ENCODE results near the gene NLRP3.
"Not testable (repeated sequence)": the region's sequence is repeated elsewhere in the genome, so short reads cannot be mapped to it uniquely, and the experiment has no call there.

Gene NLRP3

DNA sequence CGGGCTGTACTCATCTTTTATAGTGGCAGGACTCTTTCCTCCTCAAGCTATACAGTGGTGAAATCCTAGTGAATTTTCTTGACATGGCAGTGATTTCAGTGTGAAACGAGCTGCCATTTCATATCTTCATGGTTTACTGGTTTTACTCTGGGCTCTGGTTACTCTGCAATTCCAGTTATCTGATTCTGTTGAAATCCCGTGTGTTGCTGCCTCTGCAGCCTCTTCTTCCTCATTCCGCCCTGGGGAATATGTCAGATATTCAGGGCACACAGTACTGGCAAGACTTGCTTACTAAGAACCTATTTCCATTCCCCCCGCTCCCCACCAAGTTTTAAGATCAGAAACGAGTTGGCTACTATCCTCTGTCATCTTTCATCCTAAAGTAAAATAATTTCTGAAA is 49.8 kb downstream of the NLRP3 start:
- in situ Hi-C loops (cut with HindIII; ENCODE audit: low sequenced_read_pairs) = no loop called here

DNA sequence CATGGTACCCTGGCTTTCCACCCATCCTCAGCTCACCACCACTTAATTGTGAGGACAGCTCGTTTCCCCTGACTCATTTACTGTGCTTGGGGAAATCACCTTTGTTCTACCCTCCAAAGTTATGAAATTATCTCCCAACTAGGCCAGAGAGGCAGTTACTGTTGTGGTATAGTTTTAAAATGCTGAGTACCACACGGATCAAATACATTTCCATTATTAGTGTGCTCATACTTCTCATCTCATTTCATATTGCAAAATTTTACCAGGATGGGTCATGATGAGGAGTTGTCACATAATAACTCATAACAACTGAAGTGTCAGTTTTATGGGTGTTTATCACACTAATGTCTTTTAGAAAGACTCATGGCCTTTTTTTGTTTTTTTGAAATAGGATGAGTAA is 51.2 kb downstream of the NLRP3 start:
- in situ Hi-C loops (cut with HindIII; ENCODE audit: low sequenced_read_pairs) = no loop called here

GRCh38 chr1:247468481-247469140 is 52.6 kb downstream of the NLRP3 start:
- in situ Hi-C loops (cut with HindIII; ENCODE audit: low sequenced_read_pairs) = no loop called here

DNA sequence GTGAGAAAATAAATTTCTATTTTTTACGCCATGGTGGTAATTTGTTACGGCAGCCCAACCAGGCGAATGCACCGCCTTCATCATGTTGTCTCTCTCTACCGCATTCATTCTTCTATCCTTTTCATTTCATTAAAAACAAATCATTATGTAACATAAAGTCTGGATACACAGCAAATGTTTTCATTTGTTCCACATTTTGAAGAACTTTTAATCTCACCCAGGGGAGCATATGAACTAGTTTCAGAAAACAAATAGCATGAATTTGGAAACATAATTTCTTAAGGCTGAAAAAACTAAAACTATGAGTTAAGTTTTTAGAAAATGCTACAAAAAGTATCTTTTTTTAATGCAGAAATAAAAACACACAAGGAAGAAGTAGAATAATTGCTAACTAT is 53.2 kb downstream of the NLRP3 start:
- in situ Hi-C loops (cut with HindIII; ENCODE audit: low sequenced_read_pairs) = no loop called here

DNA sequence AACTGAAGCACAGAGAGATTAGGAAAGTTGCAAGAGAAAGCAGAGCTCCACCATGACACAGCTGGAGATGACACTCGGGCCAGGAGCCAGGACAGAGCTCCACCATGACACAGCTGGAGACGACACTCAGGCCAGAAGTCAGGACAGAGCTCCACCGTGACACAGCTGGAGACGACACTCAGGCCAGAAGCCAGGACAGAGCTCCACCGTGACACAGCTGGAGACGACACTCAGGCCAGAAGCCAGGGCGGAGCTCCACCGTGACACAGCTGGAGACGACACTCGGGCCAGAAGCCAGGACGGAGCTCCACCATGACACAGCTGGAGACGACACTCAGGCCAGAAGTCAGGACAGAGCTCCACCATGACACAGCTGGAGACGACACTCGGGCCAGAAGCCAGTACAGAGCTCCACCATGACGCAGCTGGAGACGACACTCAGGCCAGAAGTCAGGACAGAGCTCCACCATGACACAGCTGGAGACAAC is 55.0 kb downstream of the NLRP3 start:
- in situ Hi-C loops (cut with HindIII; ENCODE audit: low sequenced_read_pairs) = not testable (repeated sequence)

- in situ Hi-C loops (cut with HindIII; ENCODE audit: low sequenced_read_pairs) = no loop called here
These were observed 55.6 kb downstream of the NLRP3 start for GRCh38 chr1:247471445-247472016.

GRCh38 chr1:247472035-247472434 is 56.1 kb downstream of the NLRP3 start:
- in situ Hi-C loops (cut with HindIII; ENCODE audit: low sequenced_read_pairs) = no loop called here

DNA sequence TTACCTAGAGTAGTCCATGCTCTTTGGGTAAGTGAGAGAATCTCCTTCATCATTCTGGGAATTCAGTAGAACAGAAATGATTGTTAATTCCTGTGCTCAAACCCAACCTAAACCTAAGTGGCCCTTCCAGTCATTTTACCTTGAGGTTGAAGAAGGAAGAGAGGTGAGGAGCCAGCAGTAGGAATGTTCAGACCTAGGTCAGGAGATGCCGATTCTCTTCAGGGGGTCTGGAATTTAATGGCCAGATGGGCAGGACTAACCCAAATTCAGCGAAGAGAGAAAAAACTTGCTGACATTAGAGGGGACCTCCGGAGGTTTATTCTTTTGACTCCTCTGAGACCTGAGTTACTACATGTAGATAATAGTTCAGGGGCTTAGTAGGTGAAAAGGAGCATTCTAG is 58.4 kb downstream of the NLRP3 start:
- in situ Hi-C loops (cut with HindIII; ENCODE audit: low sequenced_read_pairs) = no loop called here

DNA sequence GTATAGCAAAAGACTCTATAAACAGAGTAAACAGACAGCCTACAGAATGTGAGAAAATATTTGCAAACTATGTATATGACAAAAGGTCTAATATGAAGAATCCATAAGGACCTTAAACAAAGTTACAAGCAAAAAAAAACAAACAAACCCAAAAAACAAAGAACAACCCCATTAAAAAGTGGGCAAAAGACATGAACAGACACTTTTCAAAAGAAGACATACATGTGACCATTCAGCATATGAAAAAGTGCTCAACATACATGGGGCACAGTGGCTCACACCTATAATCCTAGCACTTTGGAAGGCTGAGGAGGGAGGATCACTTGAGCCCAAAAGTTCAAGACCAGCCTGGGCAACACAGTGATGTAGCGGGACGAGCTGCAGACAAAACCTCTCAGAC is 59.8 kb downstream of the NLRP3 start:
- in situ Hi-C loops (cut with HindIII; ENCODE audit: low sequenced_read_pairs) = no loop called here

GRCh38 chr1:247476328-247477058 is 60.5 kb downstream of the NLRP3 start:
- in situ Hi-C loops (cut with HindIII; ENCODE audit: low sequenced_read_pairs) = not testable (repeated sequence)

DNA sequence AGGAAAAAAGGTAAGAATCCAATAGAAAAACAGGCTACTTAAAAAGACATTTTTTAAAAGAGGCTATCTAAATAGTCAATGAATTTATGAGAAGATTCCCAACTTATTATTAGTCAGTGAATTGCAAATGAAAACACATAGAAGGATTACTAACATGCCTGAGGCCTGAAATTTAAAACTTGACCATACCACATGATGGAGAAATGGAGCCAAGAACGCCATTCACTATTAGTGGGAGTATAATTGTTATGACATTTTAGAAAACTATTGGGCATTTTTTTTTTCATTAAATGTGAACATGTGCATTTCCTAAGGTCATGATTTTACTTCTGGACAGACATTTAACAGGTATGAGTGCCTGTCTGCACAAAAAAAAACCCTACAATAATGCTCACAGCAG is 66.8 kb downstream of the NLRP3 start:
- in situ Hi-C loops (cut with HindIII; ENCODE audit: low sequenced_read_pairs) = no loop called here

DNA sequence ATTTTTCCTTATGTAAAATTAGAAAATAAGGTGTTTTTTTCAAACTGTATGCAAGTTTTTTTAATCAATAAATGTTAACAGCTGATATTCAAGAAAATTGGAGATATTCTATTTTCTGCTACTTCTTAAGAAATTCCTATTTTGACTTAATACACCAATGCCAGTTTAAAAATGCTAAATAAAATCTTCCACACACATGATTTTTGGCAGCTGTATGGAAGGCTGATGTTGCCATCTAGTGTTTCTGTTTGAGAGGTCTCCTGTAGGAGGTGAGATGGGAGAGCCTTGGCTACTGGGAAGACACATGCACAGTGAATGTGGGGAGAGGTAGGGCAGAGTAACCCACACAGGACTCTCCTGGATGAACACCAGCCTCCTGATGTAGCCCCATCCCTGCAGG is 71.1 kb downstream of the NLRP3 start:
- in situ Hi-C loops (cut with HindIII; ENCODE audit: low sequenced_read_pairs) = no loop called here

DNA sequence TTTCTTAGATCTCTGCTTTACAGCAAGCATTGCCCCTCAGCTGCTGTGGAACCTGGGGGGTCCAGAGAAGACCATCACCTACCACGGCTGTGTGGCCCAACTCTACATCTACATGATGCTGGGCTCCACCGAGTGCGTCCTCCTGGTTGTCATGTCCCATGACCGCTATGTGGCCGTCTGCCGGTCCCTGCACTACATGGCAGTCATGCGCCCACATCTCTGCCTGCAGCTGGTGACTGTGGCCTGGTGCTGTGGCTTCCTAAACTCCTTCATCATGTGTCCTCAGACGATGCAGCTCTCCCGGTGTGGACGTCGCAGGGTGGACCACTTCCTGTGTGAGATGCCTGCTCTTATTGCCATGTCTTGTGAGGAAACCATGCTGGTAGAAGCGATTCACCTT is 75.4 kb downstream of the NLRP3 start:
- in situ Hi-C loops (cut with HindIII; ENCODE audit: low sequenced_read_pairs) = no loop called here

DNA sequence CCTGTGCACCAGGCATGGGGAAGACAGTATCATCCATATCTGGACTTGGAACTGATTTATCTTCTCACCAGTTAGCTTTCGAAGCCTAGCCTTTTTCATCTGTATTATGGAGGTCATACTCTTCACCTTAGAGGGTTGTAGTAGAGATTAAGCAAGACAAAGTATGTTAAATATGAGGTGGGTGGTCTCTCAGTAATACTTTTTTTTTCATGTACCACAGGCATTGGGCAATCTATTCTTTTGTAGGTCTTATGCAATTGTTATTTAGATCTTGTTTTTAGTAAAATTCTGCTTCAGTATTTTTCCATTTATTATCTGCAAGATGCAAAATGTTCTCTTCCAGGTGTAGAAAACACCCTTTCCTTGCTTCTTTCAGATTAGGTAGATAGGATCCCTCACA is 77.1 kb downstream of the NLRP3 start:
- in situ Hi-C loops (cut with HindIII; ENCODE audit: low sequenced_read_pairs) = no loop called here

DNA sequence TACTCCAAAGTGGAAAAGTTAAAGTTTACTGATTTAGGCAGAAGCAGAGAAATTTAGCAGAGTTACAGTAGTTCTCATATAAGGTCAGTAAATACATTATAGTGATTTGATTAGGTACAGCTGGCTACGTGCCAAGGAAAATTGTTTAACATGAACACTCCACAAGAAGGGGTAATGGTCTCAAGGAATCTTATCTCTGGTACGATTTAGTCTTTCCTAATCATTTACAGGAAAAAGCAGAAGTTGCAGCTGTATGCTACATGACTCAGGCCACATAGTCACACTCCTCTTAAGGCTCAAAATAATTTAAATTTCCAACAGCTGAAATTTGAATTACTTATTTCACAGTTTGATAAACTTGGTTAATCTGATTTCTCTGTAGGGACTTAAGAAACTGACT is 78.8 kb downstream of the NLRP3 start:
- in situ Hi-C loops (cut with HindIII; ENCODE audit: low sequenced_read_pairs) = no loop called here

GRCh38 chr1:247496581-247497285 is 80.8 kb downstream of the NLRP3 start:
- in situ Hi-C loops (cut with HindIII; ENCODE audit: low sequenced_read_pairs) = no loop called here

Measured in endothelial cell of hepatic sinusoid (primary cell).